MM.1S (cell line): ENCODE measurements around the gene GCAT.
A peak's percentile ranks its signal among the peaks of the same experiment; 100 is the strongest.

Experiments
- DNase-seq: peaks from one replicate; pipeline ENCODE4 v3.0.0-alpha.2; 2015
- H2AFZ ChIP-seq: fragments of 300-600 bp; sonication (generic); 2 replicates; pipeline ENCODE4 v1.6.0; 2016; ENCODE audit warnings: antibody characterized with exemption, low read length
- H3F3A ChIP-seq: fragments of 300-600 bp; sonication (generic); 2 replicates; pipeline ENCODE4 v1.6.1; 2016; ENCODE audit warnings: mild to moderate bottlenecking, antibody characterized with exemption, low read length, moderate library complexity, mixed read lengths; ENCODE audit not compliant: insufficient read depth
- H3K27ac ChIP-seq: fragments of 300-600 bp; sonication (generic); 2 replicates; pipeline ENCODE4 v1.5.1; 2016; ENCODE audit warnings: mild to moderate bottlenecking, low read length
- H3K27me3 ChIP-seq: fragments of 300-600 bp; sonication (generic); replicated peaks from 2 replicates; pipeline ENCODE4 v1.6.0; 2016; ENCODE audit warnings: low read length; ENCODE audit not compliant: insufficient read depth
- H3K36me3 ChIP-seq: fragments of 300-600 bp; sonication (generic); replicated peaks from 2 replicates; pipeline ENCODE4 v1.6.1; 2016; ENCODE audit warnings: mild to moderate bottlenecking, low read length, mixed read lengths; ENCODE audit not compliant: insufficient read depth
- H3K4me1 ChIP-seq: fragments of 300-600 bp; sonication (generic); 2 replicates; pipeline ENCODE4 v1.6.1; 2016; ENCODE audit warnings: low read length, mixed read lengths
- H3K4me2 ChIP-seq: fragments of 300-600 bp; sonication (generic); 2 replicates; pipeline ENCODE4 v1.6.0; 2016; ENCODE audit warnings: low read depth, low read length
- H3K4me3 ChIP-seq: fragments of 300-600 bp; sonication (generic); 2 replicates; pipeline ENCODE4 v1.5.1; 2016; ENCODE audit warnings: low read length, mixed read lengths
- H3K79me2 ChIP-seq: fragments of 300-600 bp; sonication (generic); 2 replicates; pipeline ENCODE4 v1.6.1; 2016; ENCODE audit warnings: mixed run types, low read length, mixed read lengths
- H3K9ac ChIP-seq: fragments of 300-600 bp; sonication (generic); 2 replicates; pipeline ENCODE4 v1.6.1; 2016; ENCODE audit warnings: low read length, mixed read lengths
- H3K9me2 ChIP-seq: fragments of 300-600 bp; sonication (generic); replicated peaks from 2 replicates; pipeline ENCODE4 v1.6.1; 2016; ENCODE audit warnings: mild to moderate bottlenecking, low read length, mixed read lengths; ENCODE audit not compliant: insufficient read depth
- H3K9me3 ChIP-seq: fragments of 300-600 bp; sonication (generic); replicated peaks from 2 replicates; pipeline ENCODE4 v1.6.1; 2016; ENCODE audit warnings: mild to moderate bottlenecking, low read length, mixed read lengths; ENCODE audit not compliant: insufficient read depth
- H4K20me1 ChIP-seq: fragments of 300-600 bp; sonication (generic); 2 replicates; pipeline ENCODE4 v1.6.1; 2016; ENCODE audit warnings: mild to moderate bottlenecking, low read length, moderate library complexity, mixed read lengths; ENCODE audit not compliant: insufficient read depth
- CTCF ChIP-seq: fragments of 300-600 bp; sonication (generic); IDR thresholded peaks from 2 replicates; pipeline ENCODE4 v1.5.1; 2016; ENCODE audit warnings: antibody characterized with exemption, low read length, mixed read lengths
- EZH2 ChIP-seq: fragments of 300-600 bp; sonication (generic); optimal IDR thresholded peaks from 2 replicates; pipeline ENCODE3; 2017; ENCODE audit warnings: low read depth, mild to moderate bottlenecking, antibody characterized with exemption, low read length, mixed read lengths
- EZH2phosphoT487 ChIP-seq: fragments of 300-600 bp; sonication (generic); IDR thresholded peaks from 2 replicates; pipeline ENCODE4 v1.6.1; 2018; ENCODE audit warnings: antibody characterized with exemption, low read length

GCAT gene

DNA sequence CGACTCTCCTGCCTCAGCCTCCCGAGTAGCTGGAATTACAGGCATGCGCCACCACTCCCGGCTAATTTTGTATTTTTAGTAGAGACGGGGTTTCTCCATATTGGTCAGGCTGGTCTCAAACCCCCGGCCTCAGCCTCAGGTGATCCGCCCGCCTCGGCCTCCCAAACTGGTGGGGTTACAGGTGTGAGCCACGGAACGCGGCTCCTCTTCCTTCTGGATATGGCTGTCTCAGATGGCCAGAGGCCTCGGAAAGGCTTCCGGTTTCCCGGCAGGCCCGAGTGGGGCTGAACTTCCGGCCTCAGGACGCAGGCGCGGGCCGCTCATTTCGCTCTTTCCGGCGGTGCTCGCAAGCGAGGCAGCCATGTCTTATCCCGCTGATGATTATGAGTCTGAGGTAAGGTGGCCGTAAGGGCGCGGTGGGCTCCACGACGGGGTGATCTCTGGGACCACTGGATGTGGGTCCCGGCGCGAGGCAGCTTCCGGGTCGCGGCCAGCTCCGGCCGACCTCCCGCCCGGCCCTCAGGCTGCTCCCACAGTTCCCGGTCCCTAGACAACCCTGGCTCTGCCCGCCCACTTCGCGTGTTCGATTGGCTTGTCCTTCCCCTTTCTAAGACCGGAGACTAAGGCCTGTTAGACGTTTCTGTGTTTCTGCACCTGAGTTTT lies 41.5 kb downstream of the GCAT start, which contains the start of gene EIF3L:
Gene EIF3L (plus strand): TSS at position 331 of the 663 bp plus-strand sequence. CDS start 31 bp downstream, at position 362.
- Histone ChIP-seq H3K4me1 (0 out of 2 replicates have a peak, but pooled peaks cover 4% of the 10 kb centered on the region), H3K9ac (peak within 1 kb of the TSS; percentile 87), H3K27me3 (no peaks in the 10 kb centered on the region), H3K79me2 (peaks cover 55% of the 10 kb centered on the region), H3K4me2 (peak within 1 kb of the TSS; percentile 100), H3K27ac (peak within 1 kb of the TSS; percentile 60), H4K20me1 (no peaks in the 10 kb centered on the region), H2AFZ (peak within 1 kb of the TSS; percentile 87), H3K9me3 (no peaks in the 10 kb centered on the region), H3K36me3 (peaks cover 8% of the 10 kb centered on the region; the same call in 1 of the 2 replicates), H3F3A (peaks cover 9% of the 10 kb centered on the region; the same call in 1 of the 2 replicates), H3K4me3 (peak within 1 kb of the TSS; percentile 88), H3K9me2 (no peaks in the 10 kb centered on the region)
- peak; percentile 90 for DNase-seq
- TF ChIP-seq EZH2phosphoT487, result no peak

DNA sequence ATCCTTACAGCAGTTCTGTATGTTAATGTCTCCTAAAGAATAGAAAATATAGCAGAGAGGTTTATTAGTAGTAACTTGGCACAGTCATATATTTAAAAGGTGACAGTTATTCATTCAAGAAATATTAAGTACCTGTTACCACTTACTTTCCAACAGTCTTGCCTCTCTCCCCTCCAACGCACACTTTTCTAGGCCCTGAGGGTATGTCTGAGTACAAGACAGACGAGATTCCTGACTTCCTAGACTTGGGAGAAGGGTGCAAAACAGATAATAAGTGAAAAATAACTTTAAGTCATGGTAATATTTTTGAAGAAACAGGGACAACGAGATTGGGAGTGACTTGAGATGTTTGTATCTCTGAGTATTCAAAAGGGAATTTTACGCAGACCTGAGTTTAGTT lies 43.1 kb downstream of the GCAT start:
- no peak overlapping the region for H2AFZ ChIP-seq
- no peak for TF ChIP-seq EZH2phosphoT487
- TF ChIP-seq EZH2, result no peak
- no peaks in the 10 kb centered on the region for H3K9me3 ChIP-seq
- H3K4me1 ChIP-seq, result 0 out of 2 replicates have a peak, but pooled peaks cover 4% of the 10 kb centered on the region
- H4K20me1 ChIP-seq, result 0 out of 2 replicates have a peak, but pooled peaks cover 5% of the 10 kb centered on the region
- H3K9ac ChIP-seq, result no peak overlapping the region
- H3K79me2 ChIP-seq, result peaks cover 71% of the 10 kb centered on the region
- H3F3A ChIP-seq, result peaks cover 9% of the 10 kb centered on the region
- H3K4me3 ChIP-seq, result no peak overlapping the region
- no peak for DNase-seq
- H3K27me3 ChIP-seq, result no peaks in the 10 kb centered on the region
- H3K9me2 ChIP-seq, result no peaks in the 10 kb centered on the region
- no peak overlapping the region for H3K27ac ChIP-seq
- peaks cover 10% of the 10 kb centered on the region; the same call in 1 of the 2 replicates for H3K36me3 ChIP-seq
- peak overlapping the region; percentile 100; the same call in 1 of the 2 replicates for H3K4me2 ChIP-seq

- DNase-seq, result no peak
- H3K9ac ChIP-seq, result no peak overlapping the region
- 0 out of 2 replicates have a peak, but pooled peaks cover 5% of the 10 kb centered on the region for H4K20me1 ChIP-seq
- H3K9me3 ChIP-seq, result no peaks in the 10 kb centered on the region
- peaks cover 4% of the 10 kb centered on the region; the same call in 1 of the 2 replicates for H3F3A ChIP-seq
- H3K27me3 ChIP-seq, result no peaks in the 10 kb centered on the region
- 0 out of 2 replicates have a peak, but pooled peaks cover 4% of the 10 kb centered on the region for H3K4me1 ChIP-seq
- no peak overlapping the region for H3K4me2 ChIP-seq
- no peak overlapping the region for H3K4me3 ChIP-seq
- TF ChIP-seq EZH2, result no peak
- no peak for TF ChIP-seq EZH2phosphoT487
- TF ChIP-seq CTCF, result no peak
- peaks cover 74% of the 10 kb centered on the region for H3K79me2 ChIP-seq
- no peak overlapping the region for H2AFZ ChIP-seq
- H3K27ac ChIP-seq, result no peak overlapping the region
- peaks cover 10% of the 10 kb centered on the region; the same call in 1 of the 2 replicates for H3K36me3 ChIP-seq
- H3K9me2 ChIP-seq, result no peaks in the 10 kb centered on the region
Observed at GRCh38 chr22:37852418-37852817, 44.7 kb downstream of the GCAT start.

DNA sequence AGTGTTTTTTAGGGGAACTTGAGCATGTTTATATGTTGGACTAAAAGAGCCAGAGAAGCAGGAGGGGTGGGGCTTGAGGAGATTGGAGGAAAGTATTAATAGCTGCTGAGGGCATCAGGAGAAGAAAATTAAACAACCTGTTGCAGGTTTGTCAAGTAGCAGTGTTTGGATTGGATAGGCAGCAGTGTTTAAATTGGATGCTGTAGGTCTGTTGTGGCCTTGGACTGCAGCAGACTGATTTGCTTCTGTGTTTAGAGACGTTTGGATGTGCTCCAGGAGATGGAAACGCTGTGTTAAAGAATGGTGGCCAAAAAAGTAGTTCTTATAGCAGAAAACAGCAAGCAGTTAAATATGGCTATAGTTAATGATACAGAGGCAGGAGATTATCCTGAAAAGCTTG lies 47.2 kb downstream of the GCAT start:
- Histone ChIP-seq H3F3A (peaks cover under 1% of the 10 kb centered on the region; the same call in 1 of the 2 replicates), H3K9me2 (no peaks in the 10 kb centered on the region), H3K4me3 (no peak overlapping the region), H4K20me1 (0 out of 2 replicates have a peak, but pooled peaks cover 5% of the 10 kb centered on the region), H3K27me3 (no peaks in the 10 kb centered on the region), H3K27ac (no peak overlapping the region), H3K4me2 (no peak overlapping the region), H2AFZ (no peak overlapping the region), H3K36me3 (peaks cover 16% of the 10 kb centered on the region), H3K9ac (no peak overlapping the region), H3K4me1 (0 out of 2 replicates have a peak, but pooled peaks cover 2% of the 10 kb centered on the region), H3K79me2 (peaks cover 70% of the 10 kb centered on the region), H3K9me3 (no peaks in the 10 kb centered on the region)
- TF ChIP-seq EZH2 (no peak), EZH2phosphoT487 (no peak), CTCF (no peak)
- no peak for DNase-seq
